Measurements from ENCODE around the gene NFIL3. TPM values are rescaled to one million over a fixed set of nuclear protein-coding genes. Genes with fewer than 3 reads are reported as not detected.

NFIL3 gene
- total and polyA plus RNA-seq, 2 experiments from 2014 or later: 19.7 to 43.0 TPM

- TF ChIP-seq CTCF (IDR thresholded peaks at IDR 0.05; ENCODE audit: low read depth, low read length): no peak
- H3K9me3 ChIP-seq (ENCODE audit: low read depth): no peaks in the 10 kb centered on the region
- H3K36me3 ChIP-seq: peaks cover 18% of the 10 kb centered on the region
- DNase-seq (ENCODE audit: low read depth in 1 of 2, low spot score in 1 of 2): no peak
- H3K4me1 ChIP-seq (ENCODE audit: low read depth): peaks cover 5% of the 10 kb centered on the region
- H3K27ac ChIP-seq: no peak overlapping the region
- no peaks in the 10 kb centered on the region for H3K27me3 ChIP-seq
- H3K4me3 ChIP-seq: no peak overlapping the region
Measured at GRCh38 chr9:91410161-91410560, 13.5 kb downstream of the NFIL3 start.

GRCh38 chr9:91408475-91408874 lies 15.2 kb downstream of the NFIL3 start:
- Histone ChIP-seq H3K4me1 (ENCODE audit: low read depth) (peaks cover 5% of the 10 kb centered on the region), H3K4me3 (no peak overlapping the region), H3K27ac (no peak overlapping the region), H3K36me3 (peaks cover 18% of the 10 kb centered on the region), H3K9me3 (ENCODE audit: low read depth) (no peaks in the 10 kb centered on the region), H3K27me3 (no peaks in the 10 kb centered on the region)
- no peak for TF ChIP-seq CTCF (IDR thresholded peaks at IDR 0.05; ENCODE audit: low read depth, low read length)
- peak in 1 of 2 donors; percentile 40 for DNase-seq (ENCODE audit: low read depth in 1 of 2, low spot score in 1 of 2)

- Histone ChIP-seq H3K4me3 (no peak overlapping the region), H3K27me3 (no peaks in the 10 kb centered on the region), H3K27ac (peak overlapping the region; percentile 57), H3K9me3 (ENCODE audit: low read depth) (no peaks in the 10 kb centered on the region), H3K36me3 (peaks cover 18% of the 10 kb centered on the region), H3K4me1 (ENCODE audit: low read depth) (peaks cover 5% of the 10 kb centered on the region)
- no peak for DNase-seq (ENCODE audit: low read depth in 1 of 2, low spot score in 1 of 2)
- TF ChIP-seq CTCF (IDR thresholded peaks at IDR 0.05; ENCODE audit: low read depth, low read length): no peak
Measured at GRCh38 chr9:91407580-91408318, 15.9 kb downstream of the NFIL3 start.

- TF ChIP-seq CTCF (IDR thresholded peaks at IDR 0.05; ENCODE audit: low read depth, low read length): no peak
- no peak overlapping the region for H3K4me3 ChIP-seq
- no peaks in the 10 kb centered on the region for H3K27me3 ChIP-seq
- peaks cover 16% of the 10 kb centered on the region for H3K36me3 ChIP-seq
- DNase-seq (ENCODE audit: low read depth in 1 of 2, low spot score in 1 of 2): no peak
- no peak overlapping the region for H3K27ac ChIP-seq
- H3K9me3 ChIP-seq (ENCODE audit: low read depth): no peaks in the 10 kb centered on the region
- H3K4me1 ChIP-seq (ENCODE audit: low read depth): peaks cover 5% of the 10 kb centered on the region
Measured at GRCh38 chr9:91405343-91406077, 18.1 kb downstream of the NFIL3 start.

- no peak for DNase-seq (ENCODE audit: low read depth in 1 of 2, low spot score in 1 of 2)
- TF ChIP-seq CTCF (IDR thresholded peaks at IDR 0.05; ENCODE audit: low read depth, low read length): no peak
- Histone ChIP-seq H3K4me1 (ENCODE audit: low read depth) (peaks cover 5% of the 10 kb centered on the region), H3K9me3 (ENCODE audit: low read depth) (no peaks in the 10 kb centered on the region), H3K27ac (no peak overlapping the region), H3K36me3 (peaks cover under 1% of the 10 kb centered on the region), H3K27me3 (no peaks in the 10 kb centered on the region), H3K4me3 (no peak overlapping the region)
Measured at GRCh38 chr9:91403665-91404543, 19.7 kb downstream of the NFIL3 start.

Data from cardiac muscle cell (in vitro differentiated cells and primary cell).